GM18858 (cell line): ENCODE results near the gene CDC45.

Source experiments
- ATAC-seq: cut with Tn5 transposase; IDR thresholded peaks from one replicate; pipeline ENCODE4 v1.9.1; 2021; ENCODE audit not compliant: unreplicated experiment

Gene CDC45

DNA sequence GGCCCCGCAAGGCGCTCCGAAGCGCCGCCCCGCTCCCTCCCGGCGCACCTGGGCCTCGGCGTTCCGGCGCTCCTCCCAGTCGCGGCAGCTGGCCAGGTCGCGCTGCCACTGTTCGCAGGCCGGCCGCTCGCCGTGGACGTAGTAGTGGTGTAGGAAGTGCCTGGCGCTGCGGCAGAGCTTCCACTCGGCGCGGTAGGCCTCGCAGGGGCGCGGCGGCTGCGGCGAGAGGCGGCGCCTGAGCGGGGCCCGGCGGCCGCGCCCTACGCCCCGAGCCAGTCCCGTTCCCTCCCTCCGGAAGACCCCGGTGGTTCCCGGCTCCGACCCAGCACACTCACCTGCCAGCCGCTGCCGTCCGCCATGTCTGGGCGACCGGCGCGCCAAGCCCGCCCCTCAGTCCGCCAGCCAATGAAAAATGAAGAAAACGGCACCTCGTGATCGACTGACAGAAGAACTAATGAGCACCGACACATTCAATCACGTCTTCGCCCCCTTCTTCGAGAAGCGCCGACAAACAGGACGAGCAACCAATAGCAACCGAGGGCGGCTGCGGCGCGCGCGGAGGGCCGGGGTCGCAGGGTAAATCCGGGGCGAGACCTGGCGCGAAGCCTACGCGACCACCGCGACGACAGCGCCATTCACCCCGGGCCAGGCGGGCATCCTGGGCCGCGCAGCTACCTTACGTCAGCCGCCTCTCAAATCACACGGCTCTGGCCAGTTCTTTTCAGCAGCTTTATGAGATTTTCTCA is 32.2 kb upstream of the CDC45 start, which contains the start of gene C22orf39:
C22orf39 (minus strand) TSS at position 382 of the 746 bp plus-strand sequence; CDS start at position 359, 23 bp downstream.
- ATAC-seq: peak; percentile 65

DNA sequence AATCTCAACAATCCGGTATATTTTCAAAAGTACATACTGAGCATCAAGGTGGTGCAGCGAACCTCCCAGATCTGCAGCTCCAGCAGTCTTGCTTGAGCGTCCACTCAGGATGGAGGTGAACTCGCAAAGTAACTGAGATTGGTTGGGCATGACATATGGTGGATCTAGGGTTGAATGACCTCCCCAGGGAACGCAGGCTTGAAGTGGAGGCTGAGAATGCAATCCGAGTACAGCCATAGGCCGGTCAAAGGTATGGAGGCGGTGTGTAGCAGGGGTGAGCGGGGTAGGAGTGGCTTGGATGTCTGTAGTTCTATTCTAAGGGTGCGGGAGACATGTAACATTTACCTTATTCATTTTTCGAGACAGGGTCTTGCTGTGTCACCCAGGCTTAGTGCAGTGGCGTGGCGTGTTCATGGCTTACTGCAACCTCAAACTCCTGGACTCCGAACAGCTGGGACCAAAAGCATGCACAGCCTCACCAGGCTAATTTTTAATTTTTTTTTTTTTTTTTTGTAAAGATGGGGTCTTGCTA is 31.6 kb upstream of the CDC45 start:
- no peak for ATAC-seq

DNA sequence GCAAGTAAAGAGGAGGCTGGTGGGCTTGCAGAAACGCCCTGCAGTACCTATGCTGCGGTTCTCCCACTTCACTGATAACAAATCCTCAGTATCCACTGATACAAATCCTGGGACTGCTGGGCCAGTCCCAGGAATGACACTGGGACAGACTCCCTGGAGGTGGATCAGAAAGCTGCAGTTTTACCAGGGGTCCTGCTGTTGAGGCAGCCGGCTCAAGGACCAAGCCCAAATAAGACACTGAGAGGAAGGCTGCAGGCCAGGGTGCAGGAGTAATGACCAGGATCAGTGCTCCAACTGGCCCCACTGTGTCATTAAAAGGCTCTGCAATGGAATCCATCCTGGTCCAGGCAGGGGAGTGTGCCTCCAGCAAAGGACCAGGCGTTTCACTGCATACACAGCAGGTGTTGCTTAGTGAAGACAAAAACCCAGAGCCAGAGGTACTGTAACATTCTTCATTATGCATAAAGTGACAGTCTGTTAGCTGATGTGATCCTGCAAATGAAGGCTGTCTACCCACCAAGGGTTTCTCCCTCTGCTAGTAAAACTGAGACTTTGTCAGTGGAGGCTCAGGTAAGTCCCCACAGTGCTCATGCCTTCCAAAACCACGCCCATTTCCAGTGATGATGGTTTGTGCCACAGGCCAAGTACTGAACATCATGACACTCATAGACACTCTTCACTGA is 30.8 kb upstream of the CDC45 start:
- no peak for ATAC-seq

DNA sequence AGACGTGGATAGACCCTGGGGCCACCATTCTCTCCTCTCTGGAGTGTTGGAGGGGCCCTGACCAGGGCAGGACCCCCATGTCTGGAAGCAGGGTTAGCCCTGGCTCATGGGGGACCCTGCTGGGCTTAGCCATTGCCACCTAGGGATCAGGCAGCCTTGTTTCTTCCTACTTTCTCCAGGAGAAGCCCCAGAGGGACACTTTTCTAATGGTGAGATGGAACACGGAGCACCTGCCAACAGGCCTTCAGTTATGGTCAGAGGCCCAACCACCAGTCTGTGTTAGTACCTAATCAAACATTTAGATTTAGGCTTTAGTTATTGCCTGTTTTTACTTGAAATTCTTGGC is 30.3 kb upstream of the CDC45 start:
- no peak for ATAC-seq

DNA sequence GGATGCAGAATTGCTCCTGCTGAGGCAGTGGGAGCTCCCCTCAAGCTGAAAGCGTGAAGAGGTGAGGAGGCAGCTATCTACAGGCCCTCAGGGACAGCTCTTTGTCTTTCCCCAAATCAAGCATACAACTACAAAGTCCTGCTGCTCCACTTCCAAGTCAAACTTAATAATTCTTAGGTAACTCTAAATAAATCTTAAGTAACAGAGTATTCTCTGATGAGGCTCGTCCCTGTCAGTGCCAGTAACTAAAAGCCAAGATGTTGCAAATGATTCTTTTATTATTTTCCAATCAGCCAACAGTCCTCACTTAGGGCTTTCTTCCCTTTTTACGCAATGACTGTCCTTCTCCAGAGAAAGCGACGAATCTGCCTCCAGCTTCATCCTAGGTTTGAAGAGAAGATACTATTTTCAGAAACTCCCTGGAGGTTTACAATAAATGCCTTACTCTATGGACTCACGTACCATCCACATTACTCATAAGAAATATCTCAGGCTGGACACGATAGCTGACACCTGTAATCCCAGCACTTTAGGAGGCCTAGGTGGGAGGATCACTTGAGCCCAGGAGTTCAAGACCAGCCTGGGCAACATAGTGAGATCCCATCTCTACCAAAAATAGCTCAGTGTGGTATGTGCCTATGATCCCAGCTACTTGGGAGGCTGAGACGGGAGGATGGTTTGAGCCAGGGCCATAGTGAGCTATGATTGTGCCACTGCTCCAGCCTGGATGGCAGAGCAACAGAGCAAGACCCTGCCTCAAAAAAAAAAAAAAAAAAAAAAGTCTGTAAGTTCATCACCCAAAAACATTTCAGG is 29.2 kb upstream of the CDC45 start:
- ATAC-seq: no peak

DNA sequence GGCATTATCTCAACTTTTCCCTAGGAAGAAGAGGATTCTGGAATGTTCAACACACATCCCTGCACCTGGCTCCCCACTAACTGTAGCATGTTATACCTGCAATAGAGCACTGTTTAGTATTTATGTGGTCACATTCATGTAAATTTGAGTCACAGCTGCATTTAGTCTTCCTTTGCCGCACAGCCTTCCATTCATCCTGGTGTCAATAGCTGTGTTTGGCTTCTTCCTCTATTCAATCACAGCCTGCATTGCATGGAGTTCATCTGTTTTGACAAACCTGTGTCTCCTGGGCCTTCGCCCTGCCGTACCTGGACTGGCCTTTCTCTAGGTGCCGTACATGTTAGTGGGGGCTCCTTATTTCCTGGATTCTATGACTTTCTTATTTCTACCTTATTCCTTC is 28.1 kb upstream of the CDC45 start:
- no peak for ATAC-seq

DNA sequence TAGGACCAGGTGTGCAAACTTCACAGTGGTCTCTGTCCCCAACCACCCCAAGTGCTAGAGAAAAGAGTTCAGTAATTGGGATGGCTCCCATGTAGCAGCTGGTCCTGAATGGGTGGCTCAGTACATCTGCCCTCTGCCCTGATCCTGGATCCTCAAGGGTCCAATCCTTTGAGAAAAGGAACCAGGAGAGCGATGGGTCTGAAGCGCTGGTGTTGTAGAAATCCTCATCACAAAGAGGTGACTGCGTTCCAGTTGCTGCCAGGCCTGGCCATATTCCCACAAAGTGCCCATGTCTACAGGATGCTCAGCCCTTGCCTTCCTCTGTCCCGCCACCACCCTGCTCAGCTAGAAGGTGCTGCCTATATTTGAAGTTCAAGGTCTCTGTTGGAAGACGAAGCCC is 26.0 kb upstream of the CDC45 start:
- no peak for ATAC-seq

DNA sequence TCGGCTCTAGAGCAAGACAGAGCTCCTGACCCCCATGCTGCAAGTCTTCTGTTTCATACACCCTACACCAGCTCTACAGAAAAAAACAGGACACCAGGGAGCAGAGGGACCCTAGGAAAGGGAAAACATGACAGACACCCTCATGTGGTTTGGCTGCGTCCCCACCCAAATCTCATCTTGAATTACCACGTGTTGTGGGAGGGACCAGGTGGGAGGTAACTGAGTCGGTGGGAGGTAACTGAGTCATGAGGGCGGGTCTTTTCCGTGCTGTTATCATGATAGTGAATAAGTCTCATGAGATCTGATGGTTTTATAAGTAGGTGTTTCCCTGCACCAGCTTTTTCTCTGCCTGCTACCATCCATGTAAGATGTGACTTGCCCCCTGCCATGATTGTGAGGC is 25.6 kb upstream of the CDC45 start:
- no peak for ATAC-seq

DNA sequence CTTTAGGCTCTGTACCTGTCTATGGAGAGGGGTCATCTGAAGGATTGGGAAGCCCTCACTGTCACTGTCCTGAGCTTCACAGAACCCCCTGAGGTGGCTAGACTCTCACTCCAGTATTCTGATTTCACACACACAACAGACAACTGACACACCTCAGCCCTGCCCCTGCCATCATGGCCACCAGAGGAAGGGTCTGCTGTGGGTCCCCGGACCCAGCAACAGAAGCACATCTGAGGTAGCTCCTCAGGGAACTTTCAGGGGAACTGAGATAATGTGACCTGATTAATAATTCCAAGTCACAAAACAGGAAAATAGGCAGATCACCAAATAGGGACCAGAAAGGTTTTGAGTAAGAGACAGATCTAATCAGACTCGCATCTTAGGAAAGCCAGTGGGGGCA is 24.7 kb upstream of the CDC45 start:
- ATAC-seq: no peak

DNA sequence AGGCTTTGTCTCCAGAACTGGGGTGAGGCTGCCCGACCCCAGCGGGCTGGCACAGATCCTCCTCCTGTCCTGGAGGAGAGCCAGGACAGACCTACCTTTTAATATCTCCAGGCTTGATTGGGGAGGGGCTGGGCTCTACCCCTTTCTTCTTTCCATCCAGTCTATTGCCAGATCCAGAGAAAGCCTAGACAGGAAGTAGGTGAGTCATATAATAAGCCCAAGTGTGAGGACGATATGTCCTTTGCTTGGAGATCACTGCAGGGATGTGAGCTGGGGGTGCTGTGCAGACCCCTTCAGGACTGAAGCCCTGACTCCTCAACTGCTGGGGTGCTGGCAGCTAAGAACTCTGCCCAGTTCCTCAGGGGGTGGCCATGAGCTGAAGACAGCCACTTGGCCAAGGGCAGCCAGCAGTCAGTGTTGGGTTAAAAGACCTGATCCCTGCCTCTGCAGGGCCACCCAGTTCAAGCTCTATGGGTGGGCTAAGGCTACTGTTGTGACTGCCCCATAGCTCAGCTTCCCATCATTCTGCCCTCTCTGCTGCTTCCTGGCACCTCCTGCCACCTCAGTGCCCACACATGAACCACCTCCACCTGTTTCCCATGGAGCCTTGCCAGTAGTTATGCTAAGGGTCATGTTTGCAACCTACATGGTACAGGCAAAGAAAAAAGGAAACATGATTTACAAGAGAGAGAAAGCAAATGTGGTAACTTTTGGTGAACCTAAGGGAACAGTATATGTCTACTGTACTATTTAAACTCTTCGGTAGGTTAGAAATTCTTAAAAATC is 23.9 kb upstream of the CDC45 start:
- no peak for ATAC-seq

DNA sequence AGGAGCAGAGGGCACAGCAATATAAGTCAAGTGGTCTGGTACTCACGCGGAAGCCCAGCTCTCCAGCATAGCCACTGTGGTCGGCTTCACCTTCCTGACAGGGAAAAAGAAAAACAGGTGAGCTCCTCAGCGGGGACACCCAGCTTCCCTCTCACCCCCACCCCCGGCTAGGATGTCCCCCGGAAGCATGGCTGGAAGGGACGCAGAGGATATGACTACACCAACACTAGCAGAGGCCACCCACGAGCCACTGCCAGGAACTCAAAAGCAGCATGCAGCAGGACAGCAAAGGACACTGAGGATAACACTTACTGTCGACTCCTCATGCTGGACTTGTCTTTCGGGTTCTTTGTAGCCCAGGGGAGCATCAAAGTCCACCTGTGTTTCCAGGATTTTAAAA is 23.2 kb upstream of the CDC45 start:
- no peak for ATAC-seq

DNA sequence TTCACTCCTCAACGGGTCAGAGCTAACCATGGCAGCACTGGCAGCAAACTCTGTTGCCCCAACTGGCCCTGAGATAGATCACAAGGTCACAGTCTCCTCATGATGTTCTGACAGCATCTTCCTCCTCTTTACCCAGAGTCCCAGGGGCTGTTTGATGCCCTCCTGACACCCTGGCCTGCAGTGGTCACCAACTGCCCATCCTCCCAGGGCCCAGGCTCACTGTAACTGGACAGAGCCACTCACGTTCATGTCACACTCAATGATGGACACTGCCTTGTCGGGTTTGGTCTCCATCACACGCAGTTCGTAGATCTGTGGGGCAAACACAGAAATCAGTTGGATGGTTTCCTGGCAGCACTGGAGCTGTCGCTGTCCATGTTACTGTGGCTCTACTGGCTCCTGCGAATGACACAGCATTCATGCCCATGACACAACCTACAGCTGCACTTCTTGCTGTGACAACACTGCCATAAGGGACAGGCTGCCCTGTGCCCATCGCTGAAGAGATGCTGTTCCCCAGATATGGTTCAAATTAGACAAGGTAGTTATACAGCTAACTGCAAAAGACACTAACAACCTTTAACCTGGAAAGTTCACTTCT is 21.8 kb upstream of the CDC45 start:
- ATAC-seq: no peak

DNA sequence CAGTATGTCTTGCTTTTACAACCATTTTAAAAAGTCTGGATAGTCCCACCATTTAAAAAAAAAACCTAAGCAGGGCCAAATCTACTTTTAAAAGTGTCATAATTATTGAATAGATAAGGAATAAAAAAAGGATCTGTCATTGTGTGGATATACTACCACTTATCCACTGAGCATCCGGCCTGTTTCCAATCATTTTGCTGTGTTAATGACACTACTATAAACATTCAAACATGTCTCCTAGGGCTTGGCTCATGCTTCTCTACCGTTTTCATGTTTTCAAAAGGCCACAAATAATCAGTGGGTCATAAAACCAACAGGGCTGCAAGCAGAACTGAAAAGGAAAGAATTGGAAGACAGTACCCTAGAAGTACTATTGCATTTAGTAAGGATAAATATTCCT is 19.7 kb upstream of the CDC45 start:
- ATAC-seq: no peak

DNA sequence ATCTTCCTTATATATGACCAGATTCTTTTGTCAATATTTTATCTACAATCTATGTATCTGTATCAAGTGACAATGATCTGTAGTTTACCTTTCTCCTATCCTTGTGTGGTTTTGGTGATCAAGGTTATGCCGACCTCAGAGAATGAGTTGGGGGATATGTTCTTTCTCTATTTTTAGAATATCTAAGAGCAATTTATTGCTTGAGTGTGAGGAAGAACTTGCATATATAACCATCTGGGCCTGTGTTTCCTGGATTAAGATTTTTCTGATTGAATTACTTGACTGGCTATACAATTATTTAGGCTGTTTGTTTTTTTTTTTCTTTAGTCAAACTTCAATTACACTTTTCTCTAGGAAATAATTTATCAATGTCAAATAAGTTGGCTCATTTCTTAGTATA is 18.2 kb upstream of the CDC45 start:
- no peak for ATAC-seq

DNA sequence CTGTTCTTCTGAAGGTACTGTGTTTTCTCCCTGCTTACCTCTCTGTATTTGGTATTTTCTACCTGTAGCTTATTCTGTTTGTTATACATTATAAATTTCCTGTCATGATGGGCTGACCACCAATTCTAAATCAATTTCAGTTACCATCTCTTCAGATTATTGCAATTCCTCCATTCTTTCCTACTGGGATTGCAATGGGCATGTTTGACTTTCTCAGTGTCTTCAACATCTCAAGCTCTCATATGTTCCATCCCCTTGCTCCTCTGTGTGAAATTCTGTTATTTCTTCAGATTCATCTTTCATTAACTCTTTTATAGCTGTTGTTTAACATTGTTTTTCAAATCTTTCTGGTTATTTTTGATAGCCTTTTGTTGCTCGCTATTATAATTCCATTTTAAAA is 16.7 kb upstream of the CDC45 start:
- no peak for ATAC-seq

DNA sequence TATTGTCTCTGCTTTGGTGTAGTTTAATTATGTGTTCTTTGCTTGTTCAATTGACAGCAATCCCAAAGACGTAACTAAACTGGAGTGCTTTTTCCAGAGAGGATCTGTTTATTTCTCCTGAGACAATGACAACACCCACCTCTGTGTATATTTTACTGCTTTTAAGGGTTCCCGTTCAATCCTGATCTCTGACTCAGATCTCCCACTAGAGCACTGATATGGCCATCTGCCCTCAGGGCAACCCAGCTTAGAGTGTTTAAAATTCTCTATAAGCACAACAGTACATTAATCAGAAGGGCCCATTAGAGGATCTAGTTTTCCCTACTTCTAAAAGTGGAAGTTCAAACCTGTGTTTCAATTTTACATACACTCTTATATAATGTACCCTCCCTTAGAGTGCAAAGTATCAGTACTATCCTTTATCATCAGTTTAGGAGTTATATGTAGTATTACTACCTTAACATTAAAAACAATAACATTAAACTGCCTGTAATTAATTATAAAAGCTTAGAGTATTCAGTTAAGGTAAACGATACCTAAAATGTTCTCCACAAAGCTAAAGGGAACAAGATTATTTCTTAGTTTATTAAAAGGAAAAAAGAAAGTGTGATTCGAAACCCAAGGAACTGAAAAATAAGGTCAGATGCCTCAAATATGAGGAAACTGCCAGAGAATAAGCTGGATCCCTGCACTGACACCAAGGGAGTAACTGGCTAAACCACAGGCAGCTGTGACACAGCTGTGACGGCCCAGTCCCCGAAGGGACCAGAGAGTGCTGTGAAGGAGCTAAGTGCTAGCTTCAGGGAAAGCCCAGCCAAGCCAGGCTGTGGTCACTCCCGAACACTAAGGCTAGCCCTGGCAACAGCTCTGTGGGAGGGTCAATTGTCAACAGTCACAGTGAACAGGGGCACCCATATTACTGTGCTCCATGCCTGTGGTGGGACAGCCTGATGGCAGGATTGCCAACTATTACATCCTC is 15.9 kb upstream of the CDC45 start:
- no peak for ATAC-seq

DNA sequence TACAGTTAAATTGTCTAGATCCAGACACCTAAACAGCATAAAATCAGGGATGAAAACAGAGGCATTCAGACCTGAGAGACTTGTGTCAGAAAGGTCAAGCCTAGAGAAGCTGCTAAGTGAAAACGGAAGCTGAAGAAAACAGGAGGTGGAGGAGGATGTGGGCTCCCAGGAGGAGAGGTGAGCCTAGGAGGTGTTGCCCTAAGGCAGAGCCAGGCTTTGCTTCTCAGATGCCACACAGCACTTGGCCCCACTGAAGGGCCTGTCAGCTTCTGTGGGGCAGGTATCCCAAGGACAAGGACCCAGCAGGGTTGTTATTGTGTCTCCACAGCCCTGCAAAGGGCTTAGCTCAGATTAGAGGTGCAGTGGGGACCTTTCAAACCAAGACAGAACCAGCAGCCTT is 15.2 kb upstream of the CDC45 start:
- ATAC-seq: no peak

DNA sequence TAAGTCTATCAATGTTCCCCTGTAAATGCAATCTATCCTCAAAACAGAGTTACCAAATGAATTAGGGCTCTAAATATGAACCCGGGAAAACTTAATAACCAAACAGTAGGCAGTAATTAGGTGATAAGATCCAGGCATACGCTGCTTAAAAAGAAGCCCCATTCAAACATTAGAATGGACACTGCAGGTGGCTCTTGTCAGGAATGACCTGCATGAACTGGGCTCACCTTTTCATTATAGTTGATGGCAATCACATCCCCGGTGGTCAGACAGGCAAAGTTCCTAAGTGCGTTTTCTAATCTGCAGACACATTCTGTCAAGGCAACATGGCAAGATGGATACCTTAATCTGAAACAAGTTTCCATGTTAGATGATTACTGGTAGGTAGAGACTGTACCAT is 14.7 kb upstream of the CDC45 start:
- no peak for ATAC-seq

DNA sequence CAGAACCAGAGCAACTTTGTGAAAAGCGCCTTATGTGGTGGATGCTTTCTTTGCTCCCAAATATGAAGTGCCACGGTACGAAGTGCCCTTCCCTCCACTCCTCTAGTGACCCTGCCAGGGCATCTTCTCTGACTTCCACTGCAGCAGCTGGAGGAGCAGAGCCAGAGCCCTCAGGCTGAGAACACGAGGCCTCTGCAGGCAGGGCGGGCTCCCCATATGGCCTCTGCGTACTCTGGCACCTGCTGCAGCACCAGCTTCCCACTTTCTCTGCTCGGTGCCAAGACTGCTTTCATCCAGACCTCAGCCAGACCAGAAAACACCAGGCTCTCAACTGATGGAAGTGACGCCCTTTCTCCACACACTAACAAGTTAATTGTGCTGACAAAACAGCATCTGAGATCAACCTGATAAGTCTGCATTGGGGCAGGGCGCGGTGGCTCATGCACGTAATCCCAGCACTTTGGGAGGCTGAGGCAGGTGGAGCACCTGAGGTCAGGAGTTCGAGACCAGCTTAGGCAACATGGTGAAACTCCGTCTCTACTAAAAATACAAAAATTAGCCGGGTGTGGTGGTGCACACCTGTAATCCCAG is 13.5 kb upstream of the CDC45 start:
- no peak for ATAC-seq
